ENCODE results near the gene CFAP299. TPM values are rescaled to one million over a fixed set of nuclear protein-coding genes. Genes with fewer than 3 reads are reported as not detected.

CFAP299 gene
- total RNA-seq, 1 donor from 2014 or later, result not detected

GRCh38 chr4:80711956-80712355 is 376.4 kb downstream of the CFAP299 start:
- Mint-ChIP-seq H3K36me3 (ENCODE audit: low read depth) (no peaks in the 10 kb centered on the region), H3K4me3 (no peak overlapping the region), H3K9me3 (no peaks in the 10 kb centered on the region), H3K27me3 (ENCODE audit: low read depth) (no peaks in the 10 kb centered on the region), H3K4me1 (no peaks in the 10 kb centered on the region), H3K27ac (ENCODE audit: unreplicated experiment) (no peak overlapping the region)
- no peak for DNase-seq (ENCODE audit: low read depth, low spot score)
- TF ChIP-seq CTCF (conservative IDR thresholded peaks at IDR 0.05), result no peak

- no peak for DNase-seq (ENCODE audit: low read depth, low spot score)
- Mint-ChIP-seq H3K36me3 (ENCODE audit: low read depth) (peaks cover 2% of the 10 kb centered on the region), H3K27ac (ENCODE audit: unreplicated experiment) (no peak overlapping the region), H3K4me1 (no peaks in the 10 kb centered on the region), H3K9me3 (peaks cover 3% of the 10 kb centered on the region), H3K4me3 (no peak overlapping the region), H3K27me3 (ENCODE audit: low read depth) (no peaks in the 10 kb centered on the region)
- TF ChIP-seq CTCF (conservative IDR thresholded peaks at IDR 0.05), result no peak
Observed at GRCh38 chr4:80713409-80713808, 377.9 kb downstream of the CFAP299 start.

DNA sequence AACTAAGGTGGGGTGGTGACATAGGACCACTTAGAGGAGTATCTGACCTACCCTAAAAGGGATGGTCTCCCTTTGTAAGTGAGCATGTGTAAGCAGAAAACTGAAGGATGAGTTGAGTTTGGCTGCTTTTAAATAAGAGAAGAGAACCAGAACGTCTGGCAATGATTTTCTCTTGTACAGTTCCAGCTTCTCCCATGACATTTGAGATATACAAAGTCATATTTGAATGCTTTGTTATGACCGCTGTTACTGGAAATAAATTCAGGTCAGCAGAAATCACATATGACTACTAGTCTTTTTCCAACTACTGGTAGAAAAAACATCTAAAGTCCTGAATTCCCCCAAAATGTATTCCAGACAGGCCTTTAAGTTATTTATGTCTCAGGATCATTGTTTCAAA is 381.7 kb downstream of the CFAP299 start:
- no peak for DNase-seq (ENCODE audit: low read depth, low spot score)
- Mint-ChIP-seq H3K27me3 (ENCODE audit: low read depth) (no peaks in the 10 kb centered on the region), H3K9me3 (peaks cover 8% of the 10 kb centered on the region), H3K27ac (ENCODE audit: unreplicated experiment) (no peak overlapping the region), H3K4me3 (no peak overlapping the region), H3K4me1 (no peaks in the 10 kb centered on the region), H3K36me3 (ENCODE audit: low read depth) (peaks cover 4% of the 10 kb centered on the region)
- no peak for TF ChIP-seq CTCF (conservative IDR thresholded peaks at IDR 0.05)

DNA sequence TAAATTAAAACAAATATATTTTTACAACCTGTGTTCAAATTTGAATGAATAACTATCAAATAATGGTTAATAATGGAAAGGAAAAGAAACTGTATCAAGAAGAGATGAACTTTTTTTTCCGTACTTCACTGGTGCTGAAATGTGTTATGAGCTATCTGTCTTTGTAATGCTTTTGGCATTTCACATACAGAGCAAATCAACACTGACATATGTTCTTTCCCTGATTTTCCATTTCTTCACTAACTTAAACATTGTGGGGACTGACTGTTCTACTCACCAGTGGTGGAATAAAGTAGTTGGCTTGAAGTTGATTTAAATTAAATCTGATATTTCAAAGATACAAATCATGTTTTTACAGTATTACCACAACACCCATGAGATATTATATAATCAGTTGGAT is 390.9 kb downstream of the CFAP299 start:
- Mint-ChIP-seq H3K27ac (ENCODE audit: unreplicated experiment) (no peak overlapping the region), H3K4me1 (no peaks in the 10 kb centered on the region), H3K27me3 (ENCODE audit: low read depth) (peaks cover 15% of the 10 kb centered on the region), H3K9me3 (no peaks in the 10 kb centered on the region), H3K36me3 (ENCODE audit: low read depth) (no peaks in the 10 kb centered on the region), H3K4me3 (no peak overlapping the region)
- no peak for DNase-seq (ENCODE audit: low read depth, low spot score)
- no peak for TF ChIP-seq CTCF (conservative IDR thresholded peaks at IDR 0.05)

DNA sequence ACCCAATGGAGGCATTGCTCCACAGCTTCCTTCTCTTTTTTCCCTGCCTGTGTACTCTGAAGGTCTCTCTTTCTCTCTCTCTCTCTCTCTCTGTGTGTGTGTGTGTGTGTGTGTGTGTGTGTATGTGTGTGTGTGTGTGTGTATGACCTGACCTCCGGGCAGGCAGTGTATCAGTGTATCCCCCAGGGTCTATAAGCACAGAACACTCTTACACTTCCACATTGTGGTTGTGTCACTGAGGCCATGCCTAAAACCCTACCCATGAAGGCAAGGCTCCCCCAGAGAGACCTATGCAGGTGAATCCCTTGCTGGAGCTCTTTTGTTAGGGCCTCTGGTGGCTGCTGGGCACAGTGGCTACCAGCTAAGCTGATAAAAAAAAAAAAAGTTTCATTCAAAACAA is 394.6 kb downstream of the CFAP299 start:
- Mint-ChIP-seq H3K4me3 (no peak overlapping the region), H3K4me1 (no peaks in the 10 kb centered on the region), H3K27me3 (ENCODE audit: low read depth) (peaks cover 20% of the 10 kb centered on the region), H3K9me3 (peaks cover 5% of the 10 kb centered on the region), H3K27ac (ENCODE audit: unreplicated experiment) (peak overlapping the region; percentile 27), H3K36me3 (ENCODE audit: low read depth) (no peaks in the 10 kb centered on the region)
- TF ChIP-seq CTCF (conservative IDR thresholded peaks at IDR 0.05), result no peak
- no peak for DNase-seq (ENCODE audit: low read depth, low spot score)

DNA sequence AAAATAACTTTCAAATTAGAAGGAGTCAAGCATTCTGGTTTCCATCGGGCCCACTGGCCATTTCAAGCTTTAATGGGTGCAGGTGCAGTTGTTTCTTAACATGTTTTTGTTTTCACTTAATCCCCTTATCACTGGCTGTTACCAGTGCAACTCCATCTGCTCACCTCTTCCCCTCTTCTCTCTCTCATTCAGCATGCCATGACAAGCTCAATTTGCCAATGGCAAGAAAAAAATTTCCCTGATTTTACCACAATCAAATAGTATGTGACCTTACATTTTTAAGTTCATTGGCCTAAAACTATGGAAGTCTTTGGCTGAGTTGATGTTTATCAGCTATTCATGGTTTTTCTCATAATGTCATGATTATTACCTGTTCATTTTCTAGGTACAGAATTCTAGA is 395.9 kb downstream of the CFAP299 start:
- peaks cover 9% of the 10 kb centered on the region for H3K9me3 Mint-ChIP-seq
- no peak for DNase-seq (ENCODE audit: low read depth, low spot score)
- no peaks in the 10 kb centered on the region for H3K36me3 Mint-ChIP-seq (ENCODE audit: low read depth)
- H3K27ac Mint-ChIP-seq (ENCODE audit: unreplicated experiment), result no peak overlapping the region
- no peak for TF ChIP-seq CTCF (conservative IDR thresholded peaks at IDR 0.05)
- no peaks in the 10 kb centered on the region for H3K4me1 Mint-ChIP-seq
- peaks cover 13% of the 10 kb centered on the region for H3K27me3 Mint-ChIP-seq (ENCODE audit: low read depth)
- H3K4me3 Mint-ChIP-seq, result no peak overlapping the region

Data from neural crest cell (in vitro differentiated cells).